Endothelial cell of umbilical vein (primary cell): ENCODE measurements around the gene SLC29A3.

Experiments
- MAX ChIP-seq: IDR thresholded peaks from 2 replicates; pipeline ENCODE4 v1.6.1; 2011; ENCODE audit not compliant: insufficient read depth, insufficient read length
- POLR2A ChIP-seq: IDR thresholded peaks from 2 replicates; pipeline ENCODE4 v1.6.1; 2012; ENCODE audit warnings: low read depth, mild to moderate bottlenecking, control low read depth, low read length
- TF ChIP-seq, protein P1 (sequence below), 2 donors: IDR thresholded peaks; 1 replicate in 1 of 2; 2 replicates in 1 of 2; pipeline ENCODE4 v1.5.1; 2011; ENCODE audit warnings: low read length in 2 of 2, mild to moderate bottlenecking in 2 of 2, moderate library complexity in 2 of 2, control low read depth in 1 of 2, inconsistent platforms in 1 of 2, low read depth in 1 of 2; ENCODE audit not compliant: insufficient read depth in 1 of 2; ENCODE audit errors: extremely low read depth in 1 of 2

GRCh38 chr10:71389768-71390460, 70.9 kb downstream of the SLC29A3 start:
- TF ChIP-seq, protein P1, sequence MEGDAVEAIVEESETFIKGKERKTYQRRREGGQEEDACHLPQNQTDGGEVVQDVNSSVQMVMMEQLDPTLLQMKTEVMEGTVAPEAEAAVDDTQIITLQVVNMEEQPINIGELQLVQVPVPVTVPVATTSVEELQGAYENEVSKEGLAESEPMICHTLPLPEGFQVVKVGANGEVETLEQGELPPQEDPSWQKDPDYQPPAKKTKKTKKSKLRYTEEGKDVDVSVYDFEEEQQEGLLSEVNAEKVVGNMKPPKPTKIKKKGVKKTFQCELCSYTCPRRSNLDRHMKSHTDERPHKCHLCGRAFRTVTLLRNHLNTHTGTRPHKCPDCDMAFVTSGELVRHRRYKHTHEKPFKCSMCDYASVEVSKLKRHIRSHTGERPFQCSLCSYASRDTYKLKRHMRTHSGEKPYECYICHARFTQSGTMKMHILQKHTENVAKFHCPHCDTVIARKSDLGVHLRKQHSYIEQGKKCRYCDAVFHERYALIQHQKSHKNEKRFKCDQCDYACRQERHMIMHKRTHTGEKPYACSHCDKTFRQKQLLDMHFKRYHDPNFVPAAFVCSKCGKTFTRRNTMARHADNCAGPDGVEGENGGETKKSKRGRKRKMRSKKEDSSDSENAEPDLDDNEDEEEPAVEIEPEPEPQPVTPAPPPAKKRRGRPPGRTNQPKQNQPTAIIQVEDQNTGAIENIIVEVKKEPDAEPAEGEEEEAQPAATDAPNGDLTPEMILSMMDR (IDR thresholded peaks at IDR 0.05; ENCODE audit: extremely low read depth in 1 of 2, insufficient read depth in 1 of 2, low read depth in 1 of 2, low read length in 2 of 2), result no peak
- TF ChIP-seq MAX (no peak), POLR2A (no peak)
